Smooth muscle cell of the coronary artery (primary cell): ENCODE data around the gene HNRNPH2. TPM values are rescaled to one million over a fixed set of nuclear protein-coding genes. Genes with fewer than 3 reads are reported as not detected.

Source experiments
- total RNA-seq: library from RNA; depleted of rRNA; stranded (reverse); fragments of >200 nt; gene quantifications from 2 replicates; pipeline ENCODE4 v1.2.3, GENCODE V29; 2014; ENCODE audit warnings: low replicate concordance

Gene HNRNPH2, protein sequence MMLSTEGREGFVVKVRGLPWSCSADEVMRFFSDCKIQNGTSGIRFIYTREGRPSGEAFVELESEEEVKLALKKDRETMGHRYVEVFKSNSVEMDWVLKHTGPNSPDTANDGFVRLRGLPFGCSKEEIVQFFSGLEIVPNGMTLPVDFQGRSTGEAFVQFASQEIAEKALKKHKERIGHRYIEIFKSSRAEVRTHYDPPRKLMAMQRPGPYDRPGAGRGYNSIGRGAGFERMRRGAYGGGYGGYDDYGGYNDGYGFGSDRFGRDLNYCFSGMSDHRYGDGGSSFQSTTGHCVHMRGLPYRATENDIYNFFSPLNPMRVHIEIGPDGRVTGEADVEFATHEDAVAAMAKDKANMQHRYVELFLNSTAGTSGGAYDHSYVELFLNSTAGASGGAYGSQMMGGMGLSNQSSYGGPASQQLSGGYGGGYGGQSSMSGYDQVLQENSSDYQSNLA
- 88.2 and 96.9 TPM in 2 replicates for total RNA-seq

DNA sequence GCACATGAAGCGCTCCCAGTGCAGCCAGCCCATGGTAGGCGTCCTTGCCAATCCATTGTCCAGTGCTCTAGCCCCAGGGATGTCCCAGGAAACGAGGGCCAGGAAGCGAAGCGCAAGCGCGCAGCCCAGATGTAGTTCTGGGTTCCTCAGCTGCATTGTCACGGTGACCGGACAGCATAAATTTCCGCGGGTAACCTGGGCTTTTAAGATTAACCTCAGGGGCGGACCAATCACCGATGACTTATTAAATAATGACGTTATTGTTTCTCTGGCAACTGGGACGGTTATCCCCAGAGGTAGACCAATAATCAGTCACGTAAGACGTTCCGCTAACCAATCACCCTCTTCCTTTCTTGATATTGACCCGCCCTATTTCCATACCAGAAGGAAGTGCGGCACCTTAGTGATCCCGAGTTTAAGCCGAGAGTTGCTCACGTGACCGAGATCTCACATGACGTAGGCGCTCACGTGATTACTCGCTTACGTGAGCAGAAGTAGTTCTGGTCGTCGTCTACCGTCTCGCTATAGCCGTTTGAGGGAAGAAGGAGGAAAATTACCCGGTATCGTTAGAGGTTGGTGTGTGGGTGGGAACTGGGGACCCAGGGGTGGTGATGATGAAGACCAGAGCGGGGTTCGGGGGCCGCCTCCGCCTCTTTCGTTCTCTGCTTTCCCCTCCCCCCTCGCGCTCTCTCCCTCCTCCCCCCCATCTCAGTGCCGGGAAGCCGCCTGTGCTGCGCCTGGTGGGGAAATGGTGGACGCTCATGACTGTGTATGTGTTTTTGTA is at the start of gene HNRNPH2, which contains the start of gene GLA:
HNRNPH2 (plus strand) TSS at position 475 of the 784 bp plus-strand sequence. CDS start 3,767 bp downstream, outside the sequence.
GLA (minus strand) TSS at position 178 of the 784 bp plus-strand sequence; CDS start at position 156, 22 bp downstream.

DNA sequence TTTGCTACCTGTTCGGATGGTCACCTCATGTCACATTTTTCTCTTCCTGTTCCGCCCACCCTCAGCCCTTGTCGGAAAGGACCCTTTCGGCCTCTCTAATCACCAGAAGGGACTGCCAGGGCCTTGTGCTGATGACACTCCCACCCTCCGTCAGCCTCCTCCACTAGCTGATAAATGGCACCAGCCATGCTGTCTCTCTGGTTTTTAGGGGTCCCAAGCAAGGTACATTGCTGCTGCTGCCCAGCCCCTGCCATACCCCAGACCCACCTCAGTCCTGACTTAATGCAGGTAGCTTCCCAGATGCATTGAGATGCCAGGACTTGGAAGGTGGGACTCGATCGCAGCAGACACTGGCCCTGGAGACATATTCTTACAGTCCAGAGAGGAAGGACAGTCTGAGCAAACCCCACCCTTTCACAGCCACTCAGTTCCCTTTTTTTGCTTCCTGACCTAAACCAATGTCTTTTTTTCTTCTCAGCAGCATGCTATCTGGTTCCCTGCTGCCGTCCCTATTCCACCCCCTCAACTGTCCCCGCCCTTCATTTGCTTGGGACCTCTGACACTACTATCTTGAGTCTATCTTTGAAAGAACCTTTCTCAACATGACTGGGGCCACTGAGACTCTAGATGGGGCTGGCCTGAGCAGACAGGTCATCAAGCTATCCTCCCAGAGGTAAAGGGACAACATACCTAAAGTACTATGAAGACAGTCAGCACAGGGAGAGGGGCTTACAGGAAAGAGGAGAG is 22.1 kb upstream of the HNRNPH2 start, which contains the start of gene BTK:
BTK (minus strand) TSS at position 397 of the 747 bp plus-strand sequence. CDS start 10,907 bp downstream, outside the sequence.

DNA sequence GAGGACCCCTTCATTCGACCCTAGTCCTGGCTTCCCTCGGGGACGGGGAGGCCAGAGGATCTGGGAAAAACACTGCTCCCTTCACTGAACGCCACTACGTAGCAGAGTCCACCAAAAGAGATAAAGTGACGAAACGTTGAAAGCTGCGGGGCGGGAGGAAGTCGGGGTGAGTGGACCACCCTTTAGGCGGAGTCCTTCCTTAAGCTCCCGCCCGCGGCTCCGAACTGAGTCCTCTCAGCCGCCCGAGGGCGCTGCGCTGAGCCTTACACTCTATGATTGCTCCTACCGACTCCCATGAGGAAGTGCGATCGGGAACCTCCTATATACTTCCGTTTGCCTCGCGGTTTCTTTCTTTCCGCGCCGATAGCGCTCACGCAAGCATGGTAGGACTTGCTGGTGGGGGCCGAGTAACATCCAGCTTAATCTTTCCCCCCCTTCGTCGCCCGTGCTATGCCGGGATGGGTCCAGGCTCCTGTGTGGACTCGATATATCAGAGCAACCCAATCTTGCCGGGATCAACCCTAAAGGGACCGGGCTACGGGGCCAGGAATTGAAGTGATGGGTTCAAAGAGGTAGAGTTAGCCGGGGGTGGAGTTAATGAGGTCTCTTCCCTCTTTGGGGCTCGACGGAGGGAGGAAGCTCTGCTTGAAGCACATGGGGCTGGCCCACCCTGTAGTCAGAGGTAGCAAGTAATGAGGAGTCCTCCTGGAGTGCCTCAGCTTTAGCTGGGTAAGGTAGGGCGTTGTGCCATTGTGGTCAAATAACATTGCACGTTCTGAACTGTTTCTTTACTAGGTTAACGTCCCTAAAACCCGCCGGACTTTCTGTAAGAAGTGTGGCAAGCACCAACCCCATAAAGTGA is 17.1 kb upstream of the HNRNPH2 start, which contains the start of gene RPL36A:
RPL36A (plus strand) TSS at position 348 of the 862 bp plus-strand sequence; CDS start at position 381, 33 bp downstream.

Other genes starting within 250 kb of the HNRNPH2 start
- 0.12 and 6.7 TPM in 2 replicates for gene DRP2, start 188.4 kb upstream of the HNRNPH2 start, total RNA-seq
- 0.15 and 0.23 TPM in 2 replicates for gene TAF7L, start 116.9 kb upstream of the HNRNPH2 start, total RNA-seq
- gene TIMM8A, start 59.5 kb upstream of the HNRNPH2 start, total RNA-seq, result 1.5 and 3.3 TPM in 2 replicates
- gene BTK, start 22.0 kb upstream of the HNRNPH2 start, total RNA-seq, result 0.53 TPM in 1 of 2 replicates, not detected in the other
- gene RPL36A, start 17.2 kb upstream of the HNRNPH2 start, total RNA-seq, result 347 and 706 TPM in 2 replicates
- gene GLA, start 297 bp upstream of the HNRNPH2 start, total RNA-seq, result 22.2 and 24.6 TPM in 2 replicates
- gene ARMCX4, start 77.2 kb downstream of the HNRNPH2 start, total RNA-seq, result 3.5 and 3.9 TPM in 2 replicates
- 42.5 and 57.7 TPM in 2 replicates for gene ARMCX1, start 142.3 kb downstream of the HNRNPH2 start, total RNA-seq
- gene ARMCX6, start 209.8 kb downstream of the HNRNPH2 start, total RNA-seq, result 38.6 and 42.5 TPM in 2 replicates
- gene ARMCX3, start 214.9 kb downstream of the HNRNPH2 start, total RNA-seq, result 71.4 and 98.1 TPM in 2 replicates